IPS-15b (cell line): ENCODE data around the gene TRPM3.

Experiments
- H3K27me3 ChIP-seq: one replicate; pipeline ENCODE4 v1.6.1; 2013; ENCODE audit warnings: low read length; ENCODE audit not compliant: control insufficient read depth, insufficient read depth
- H3K36me3 ChIP-seq: one replicate; pipeline ENCODE4 v1.6.1; 2013; ENCODE audit warnings: low read length; ENCODE audit not compliant: control insufficient read depth, insufficient read depth
- H3K4me1 ChIP-seq: one replicate; pipeline ENCODE4 v1.6.1; 2013; ENCODE audit warnings: mild to moderate bottlenecking, low read length; ENCODE audit not compliant: control insufficient read depth, insufficient read depth
- H3K4me3 ChIP-seq: one replicate; pipeline ENCODE4 v1.5.1; 2013; ENCODE audit warnings: low read depth, low read length
- H3K9ac ChIP-seq: one replicate; pipeline ENCODE4 v1.6.1; 2013; ENCODE audit warnings: low read depth, mild to moderate bottlenecking, low read length
- H3K9me3 ChIP-seq: one replicate; pipeline ENCODE4 v1.6.1; 2013; ENCODE audit warnings: mild to moderate bottlenecking, low read length; ENCODE audit not compliant: control insufficient read depth, insufficient read depth

Gene TRPM3

GRCh38 chr9:70883963-70884793, 237.2 kb downstream of the TRPM3 start:
- H3K36me3 ChIP-seq, result no peaks in the 10 kb centered on the region
- H3K4me1 ChIP-seq, result no peaks in the 10 kb centered on the region

DNA sequence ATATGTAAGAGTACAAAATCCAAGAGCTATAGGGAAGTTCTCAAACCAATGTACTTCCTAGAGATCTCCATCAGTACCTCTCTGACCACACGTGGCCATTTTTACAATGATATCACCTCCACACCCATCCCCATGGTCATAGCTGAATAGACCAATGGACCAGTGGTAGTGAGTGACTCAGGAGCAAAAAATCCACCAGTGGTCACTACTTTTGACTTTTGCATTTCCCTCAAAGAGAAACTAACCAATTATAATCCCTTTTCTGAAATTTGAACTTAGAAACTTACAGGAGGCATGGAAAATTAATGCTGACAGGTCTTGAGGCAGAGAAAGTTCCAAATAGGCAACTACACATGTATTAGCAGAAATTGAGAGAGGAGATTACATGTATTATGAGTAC, 238.4 kb downstream of the TRPM3 start:
- no peaks in the 10 kb centered on the region for H3K4me1 ChIP-seq
- no peak overlapping the region for H3K9ac ChIP-seq
- no peaks in the 10 kb centered on the region for H3K36me3 ChIP-seq
- H3K4me3 ChIP-seq, result no peak overlapping the region
- no peaks in the 10 kb centered on the region for H3K9me3 ChIP-seq
- H3K27me3 ChIP-seq, result no peaks in the 10 kb centered on the region

More at GRCh38 chr9:70883963-70884793, 237.2 kb downstream of the TRPM3 start:
- no peaks in the 10 kb centered on the region for H3K9me3 ChIP-seq
- no peak overlapping the region for H3K4me3 ChIP-seq
- no peak overlapping the region for H3K9ac ChIP-seq
- no peaks in the 10 kb centered on the region for H3K27me3 ChIP-seq

DNA sequence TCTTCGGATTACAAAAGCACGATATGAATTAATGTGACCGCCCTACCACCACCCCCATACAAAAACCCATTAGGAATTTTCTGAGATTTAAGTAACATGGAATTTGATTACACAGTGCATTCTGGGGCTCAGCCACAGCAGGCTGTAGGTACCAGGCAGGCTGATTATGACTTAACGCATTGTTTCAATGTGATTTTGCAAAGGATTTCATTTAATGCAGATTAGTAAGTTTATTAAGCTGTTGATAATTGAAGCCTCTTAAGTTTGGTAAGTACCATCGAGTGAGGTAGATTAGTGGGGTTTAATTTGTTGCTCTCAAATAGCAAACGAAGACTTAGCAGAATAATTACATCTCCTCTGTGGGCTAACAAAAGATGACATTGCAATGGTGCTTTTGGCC, 240.1 kb downstream of the TRPM3 start:
- no peak overlapping the region for H3K9ac ChIP-seq
- no peaks in the 10 kb centered on the region for H3K27me3 ChIP-seq
- no peaks in the 10 kb centered on the region for H3K9me3 ChIP-seq
- no peaks in the 10 kb centered on the region for H3K4me1 ChIP-seq
- H3K36me3 ChIP-seq, result no peaks in the 10 kb centered on the region
- H3K4me3 ChIP-seq, result no peak overlapping the region

DNA sequence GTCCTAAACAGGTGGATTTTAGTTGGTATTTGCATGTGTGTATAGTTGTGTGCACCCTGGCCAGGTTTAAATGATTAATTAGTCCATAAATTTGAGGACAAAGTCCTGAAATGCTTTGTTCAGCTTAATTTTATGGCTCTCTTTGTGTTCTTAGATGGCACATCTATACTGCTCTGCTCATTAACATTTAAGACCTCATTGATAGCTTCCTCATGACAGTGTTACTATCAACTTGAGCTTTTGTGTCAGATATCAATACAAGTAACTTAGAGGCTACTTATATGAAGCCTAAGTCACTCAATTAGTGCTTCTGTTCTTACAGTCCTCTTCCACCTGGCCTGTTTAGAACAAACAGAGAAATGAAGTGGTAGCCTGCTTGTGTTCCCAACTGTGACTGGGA, 240.9 kb downstream of the TRPM3 start:
- H3K4me3 ChIP-seq, result no peak overlapping the region
- no peaks in the 10 kb centered on the region for H3K9me3 ChIP-seq
- no peaks in the 10 kb centered on the region for H3K36me3 ChIP-seq
- no peaks in the 10 kb centered on the region for H3K27me3 ChIP-seq
- H3K9ac ChIP-seq, result no peak overlapping the region
- H3K4me1 ChIP-seq, result no peaks in the 10 kb centered on the region

GRCh38 chr9:70878576-70878975, 242.8 kb downstream of the TRPM3 start:
- Histone ChIP-seq H3K4me1 (no peaks in the 10 kb centered on the region), H3K4me3 (no peak overlapping the region), H3K27me3 (no peaks in the 10 kb centered on the region), H3K36me3 (no peaks in the 10 kb centered on the region), H3K9ac (no peak overlapping the region), H3K9me3 (no peaks in the 10 kb centered on the region)

DNA sequence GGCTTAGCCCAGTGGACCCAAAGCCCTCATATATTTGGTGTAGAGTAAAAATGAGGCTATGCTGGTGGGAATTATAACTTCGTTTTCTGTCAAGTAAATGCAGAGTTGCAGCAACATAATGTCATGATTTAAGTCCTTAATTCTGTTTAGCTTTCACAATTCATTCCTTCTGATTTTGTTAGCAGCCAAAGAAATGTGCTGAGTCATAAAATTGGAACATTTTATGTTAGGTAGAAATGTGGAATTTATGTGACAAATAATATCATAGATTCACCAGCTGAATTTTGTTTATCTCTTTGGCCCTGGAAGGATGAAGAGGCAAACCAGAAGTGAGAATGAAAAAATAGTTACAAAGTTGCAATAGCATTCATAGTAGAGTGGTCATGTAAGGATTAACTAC, 247.0 kb downstream of the TRPM3 start:
- Histone ChIP-seq H3K4me3 (no peak overlapping the region), H3K36me3 (no peaks in the 10 kb centered on the region), H3K27me3 (no peaks in the 10 kb centered on the region), H3K4me1 (no peaks in the 10 kb centered on the region), H3K9me3 (no peaks in the 10 kb centered on the region), H3K9ac (no peak overlapping the region)

- no peak overlapping the region for H3K9ac ChIP-seq
- no peaks in the 10 kb centered on the region for H3K36me3 ChIP-seq
- H3K4me3 ChIP-seq, result no peak overlapping the region
- no peaks in the 10 kb centered on the region for H3K9me3 ChIP-seq
- no peaks in the 10 kb centered on the region for H3K27me3 ChIP-seq
- no peaks in the 10 kb centered on the region for H3K4me1 ChIP-seq
Observed at GRCh38 chr9:70873506-70873905, 247.9 kb downstream of the TRPM3 start.

- H3K36me3 ChIP-seq, result no peaks in the 10 kb centered on the region
- H3K4me1 ChIP-seq, result no peaks in the 10 kb centered on the region
- no peaks in the 10 kb centered on the region for H3K9me3 ChIP-seq
- H3K27me3 ChIP-seq, result no peaks in the 10 kb centered on the region
- H3K9ac ChIP-seq, result no peak overlapping the region
- H3K4me3 ChIP-seq, result no peak overlapping the region
Observed at GRCh38 chr9:70868661-70869652, 252.5 kb downstream of the TRPM3 start.

DNA sequence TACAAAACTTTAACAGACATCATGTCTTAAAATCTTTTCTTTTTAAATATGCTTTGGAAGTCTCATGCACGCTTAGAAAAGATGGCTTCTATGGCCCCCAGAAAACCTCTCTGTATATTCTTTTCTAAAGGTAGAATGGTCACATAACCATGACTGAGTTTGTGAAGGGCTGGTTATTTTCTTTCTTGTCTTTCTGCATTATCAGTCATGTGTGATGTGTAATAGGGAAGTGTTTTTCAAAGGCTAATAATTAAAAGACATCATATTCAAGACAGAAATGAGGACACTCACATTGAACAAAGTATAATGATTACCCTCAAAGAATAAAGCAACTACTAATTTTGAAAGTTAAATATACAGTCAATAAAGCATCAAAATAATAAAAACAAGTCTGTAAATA, 253.4 kb downstream of the TRPM3 start:
- H3K4me3 ChIP-seq, result no peak overlapping the region
- no peaks in the 10 kb centered on the region for H3K36me3 ChIP-seq

DNA sequence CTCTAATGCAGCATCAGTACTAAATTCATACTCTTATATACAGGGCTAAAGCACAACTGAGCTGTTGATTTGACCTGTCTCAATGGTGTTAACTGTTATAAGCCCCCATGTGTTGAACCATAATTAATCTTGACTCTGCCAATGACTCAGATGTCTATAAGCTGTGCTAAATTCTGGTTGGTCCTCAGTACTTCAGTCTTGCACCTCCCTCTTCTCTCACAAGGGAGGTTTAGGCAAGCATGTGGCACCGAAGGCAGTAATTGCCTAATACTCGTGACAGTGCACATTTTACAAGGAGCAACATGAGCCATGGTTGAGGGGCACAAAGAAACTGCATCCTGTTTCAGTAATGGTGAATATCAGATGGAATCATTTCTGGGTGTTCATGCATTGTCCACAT, 255.9 kb downstream of the TRPM3 start:
- H3K9ac ChIP-seq, result no peak overlapping the region
- H3K36me3 ChIP-seq, result no peaks in the 10 kb centered on the region
- no peaks in the 10 kb centered on the region for H3K4me1 ChIP-seq
- no peak overlapping the region for H3K4me3 ChIP-seq
- no peaks in the 10 kb centered on the region for H3K9me3 ChIP-seq
- no peaks in the 10 kb centered on the region for H3K27me3 ChIP-seq

More for the DNA sequence above, 253.4 kb downstream of the TRPM3 start:
- H3K4me1 ChIP-seq, result no peaks in the 10 kb centered on the region
- no peaks in the 10 kb centered on the region for H3K9me3 ChIP-seq
- no peaks in the 10 kb centered on the region for H3K27me3 ChIP-seq
- H3K9ac ChIP-seq, result no peak overlapping the region

GRCh38 chr9:70861797-70862196, 259.6 kb downstream of the TRPM3 start:
- H3K9me3 ChIP-seq, result no peaks in the 10 kb centered on the region

More at GRCh38 chr9:70861797-70862196, 259.6 kb downstream of the TRPM3 start:
- Histone ChIP-seq H3K36me3 (no peaks in the 10 kb centered on the region), H3K9ac (no peak overlapping the region), H3K27me3 (no peaks in the 10 kb centered on the region), H3K4me3 (no peak overlapping the region), H3K4me1 (no peaks in the 10 kb centered on the region)
